Skeletal muscle satellite cell (primary cell): ENCODE data around the gene JAKMIP3. TPM values are rescaled to one million over a fixed set of nuclear protein-coding genes. Genes with fewer than 3 reads are reported as not detected.

Experiments
- H3K27me3 ChIP-seq: 2 replicates; pipeline ENCODE4 v1.7.0; 2013; ENCODE audit warnings: low read length; ENCODE audit not compliant: control insufficient read depth, insufficient read depth
- H3K36me3 ChIP-seq: 2 replicates; pipeline ENCODE4 v1.7.0; 2013; ENCODE audit warnings: mild to moderate bottlenecking, control low read depth, low read length; ENCODE audit not compliant: insufficient read depth
- H3K4me1 ChIP-seq: 2 replicates; pipeline ENCODE4 v1.7.0; 2013; ENCODE audit warnings: low read length; ENCODE audit not compliant: control insufficient read depth, insufficient read depth
- H3K4me2 ChIP-seq: 2 replicates; pipeline ENCODE4 v1.7.0; 2013; ENCODE audit warnings: mild to moderate bottlenecking, low read length
- H3K4me3 ChIP-seq: 2 replicates; pipeline ENCODE4 v1.7.0; 2013; ENCODE audit warnings: low read length
- H3K9ac ChIP-seq: 2 replicates; pipeline ENCODE4 v1.7.0; 2013; ENCODE audit warnings: mild to moderate bottlenecking, low read depth, low read length, moderate library complexity
- H3K9me3 ChIP-seq: replicated peaks from 2 replicates; pipeline ENCODE4 v1.7.0; 2013; ENCODE audit warnings: mild to moderate bottlenecking, control low read depth, low read length
- total RNA-seq: library from RNA; depleted of rRNA; stranded (reverse); fragments of >200 nt; gene quantifications from 2 replicates; pipeline ENCODE4 v1.2.3, GENCODE V29; 2012; rRNA removed

JAKMIP3 gene
- total RNA-seq, result 0.22 and 0.25 TPM in 2 replicates

GRCh38 chr10:132065491-132066105 lies at the start of gene JAKMIP3:
Gene JAKMIP3, plus strand, starts transcription at chr10:132065946. Its CDS starts 38,863 bp downstream, at chr10:132104809.
- H3K4me2 ChIP-seq, result peak within 1 kb of the TSS; percentile 84
- H3K27me3 ChIP-seq, result no peaks in the 10 kb centered on the region
- H3K4me1 ChIP-seq, result peaks cover 8% of the 10 kb centered on the region
- peak within 1 kb of the TSS; percentile 33 for H3K9ac ChIP-seq
- H3K4me3 ChIP-seq, result peak within 1 kb of the TSS; percentile 71
- H3K9me3 ChIP-seq, result no peaks in the 10 kb centered on the region
- H3K36me3 ChIP-seq, result no peaks in the 10 kb centered on the region

GRCh38 chr10:132016514-132016913 lies 49.2 kb upstream of the JAKMIP3 start:
- Histone ChIP-seq H3K36me3 (no peaks in the 10 kb centered on the region), H3K9me3 (no peaks in the 10 kb centered on the region), H3K27me3 (peaks cover 18% of the 10 kb centered on the region), H3K4me2 (no peak overlapping the region), H3K4me1 (no peaks in the 10 kb centered on the region), H3K4me3 (no peak overlapping the region), H3K9ac (no peak overlapping the region)

- Histone ChIP-seq H3K4me3 (no peak overlapping the region), H3K9ac (no peak overlapping the region), H3K4me2 (no peak overlapping the region), H3K9me3 (no peaks in the 10 kb centered on the region), H3K36me3 (no peaks in the 10 kb centered on the region), H3K27me3 (peaks cover 22% of the 10 kb centered on the region), H3K4me1 (peaks cover 3% of the 10 kb centered on the region)
These were observed 47.3 kb upstream of the JAKMIP3 start for GRCh38 chr10:132018446-132018845.

- peaks cover 7% of the 10 kb centered on the region for H3K4me1 ChIP-seq
- no peak overlapping the region for H3K4me2 ChIP-seq
- peaks cover 27% of the 10 kb centered on the region for H3K27me3 ChIP-seq
- H3K36me3 ChIP-seq, result no peaks in the 10 kb centered on the region
- no peak overlapping the region for H3K4me3 ChIP-seq
- no peak overlapping the region for H3K9ac ChIP-seq
- no peaks in the 10 kb centered on the region for H3K9me3 ChIP-seq
These were observed 46.4 kb upstream of the JAKMIP3 start for GRCh38 chr10:132019366-132019765.

- Histone ChIP-seq H3K4me2 (no peak overlapping the region), H3K27me3 (peaks cover 33% of the 10 kb centered on the region), H3K36me3 (no peaks in the 10 kb centered on the region), H3K9ac (no peak overlapping the region), H3K4me1 (peaks cover 7% of the 10 kb centered on the region), H3K9me3 (no peaks in the 10 kb centered on the region), H3K4me3 (no peak overlapping the region)
These were observed 45.3 kb upstream of the JAKMIP3 start for GRCh38 chr10:132020456-132020855.

- Histone ChIP-seq H3K4me2 (no peak overlapping the region), H3K36me3 (no peaks in the 10 kb centered on the region), H3K9me3 (no peaks in the 10 kb centered on the region), H3K27me3 (peaks cover 36% of the 10 kb centered on the region), H3K4me3 (no peak overlapping the region), H3K9ac (no peak overlapping the region), H3K4me1 (peaks cover 7% of the 10 kb centered on the region)
These were observed 44.7 kb upstream of the JAKMIP3 start for GRCh38 chr10:132021046-132021445.

GRCh38 chr10:132021504-132022143 lies 44.1 kb upstream of the JAKMIP3 start:
- Histone ChIP-seq H3K4me2 (no peak overlapping the region), H3K27me3 (peaks cover 36% of the 10 kb centered on the region)

GRCh38 chr10:132022241-132022640 lies 43.5 kb upstream of the JAKMIP3 start:
- Histone ChIP-seq H3K4me3 (no peak overlapping the region), H3K9ac (no peak overlapping the region), H3K27me3 (peaks cover 36% of the 10 kb centered on the region), H3K9me3 (no peaks in the 10 kb centered on the region), H3K36me3 (no peaks in the 10 kb centered on the region), H3K4me1 (peaks cover 7% of the 10 kb centered on the region), H3K4me2 (no peak overlapping the region)

More at GRCh38 chr10:132021504-132022143, 44.1 kb upstream of the JAKMIP3 start:
- Histone ChIP-seq H3K36me3 (no peaks in the 10 kb centered on the region), H3K4me1 (peaks cover 7% of the 10 kb centered on the region), H3K9me3 (no peaks in the 10 kb centered on the region), H3K9ac (no peak overlapping the region), H3K4me3 (no peak overlapping the region)

- Histone ChIP-seq H3K9ac (no peak overlapping the region), H3K36me3 (no peaks in the 10 kb centered on the region), H3K4me2 (peak overlapping the region; percentile 97), H3K27me3 (peaks cover 37% of the 10 kb centered on the region), H3K4me1 (peaks cover 7% of the 10 kb centered on the region), H3K4me3 (peak overlapping the region; percentile 60), H3K9me3 (no peaks in the 10 kb centered on the region)
These were observed 42.5 kb upstream of the JAKMIP3 start for GRCh38 chr10:132023092-132023811.

GRCh38 chr10:132027423-132027983 lies 38.2 kb upstream of the JAKMIP3 start:
- Histone ChIP-seq H3K4me2 (no peak overlapping the region), H3K27me3 (peaks cover 51% of the 10 kb centered on the region), H3K4me3 (no peak overlapping the region), H3K9ac (no peak overlapping the region), H3K4me1 (peaks cover 7% of the 10 kb centered on the region), H3K36me3 (no peaks in the 10 kb centered on the region), H3K9me3 (no peaks in the 10 kb centered on the region)

GRCh38 chr10:132028706-132029105 lies 37.0 kb upstream of the JAKMIP3 start:
- no peak overlapping the region for H3K4me3 ChIP-seq
- H3K9ac ChIP-seq, result no peak overlapping the region
- H3K9me3 ChIP-seq, result no peaks in the 10 kb centered on the region
- no peak overlapping the region for H3K4me2 ChIP-seq
- peaks cover 52% of the 10 kb centered on the region for H3K27me3 ChIP-seq
- no peaks in the 10 kb centered on the region for H3K36me3 ChIP-seq
- peaks cover 1% of the 10 kb centered on the region for H3K4me1 ChIP-seq
